SU-DHL-6 (cell line): ENCODE measurements around the gene LAMTOR4.

Experiments used
- EZH2phosphoT487 ChIP-seq: fragments of 200-600 bp; sonication (generic), shearing (Covaris generic); conservative IDR thresholded peaks from 2 replicates; pipeline ENCODE4 v1.6.1; 2018; ENCODE audit warnings: mild to moderate bottlenecking, antibody characterized with exemption, low read length, moderate library complexity, mixed read lengths
- TF ChIP-seq, protein P1 (sequence below): fragments of 200-600 bp; sonication (generic); IDR thresholded peaks from one replicate; pipeline ENCODE4 v1.5.1; 2017; ENCODE audit warnings: antibody characterized with exemption, mild to moderate bottlenecking, low read length, moderate library complexity; ENCODE audit not compliant: insufficient read depth, poor library complexity, severe bottlenecking

DNA sequence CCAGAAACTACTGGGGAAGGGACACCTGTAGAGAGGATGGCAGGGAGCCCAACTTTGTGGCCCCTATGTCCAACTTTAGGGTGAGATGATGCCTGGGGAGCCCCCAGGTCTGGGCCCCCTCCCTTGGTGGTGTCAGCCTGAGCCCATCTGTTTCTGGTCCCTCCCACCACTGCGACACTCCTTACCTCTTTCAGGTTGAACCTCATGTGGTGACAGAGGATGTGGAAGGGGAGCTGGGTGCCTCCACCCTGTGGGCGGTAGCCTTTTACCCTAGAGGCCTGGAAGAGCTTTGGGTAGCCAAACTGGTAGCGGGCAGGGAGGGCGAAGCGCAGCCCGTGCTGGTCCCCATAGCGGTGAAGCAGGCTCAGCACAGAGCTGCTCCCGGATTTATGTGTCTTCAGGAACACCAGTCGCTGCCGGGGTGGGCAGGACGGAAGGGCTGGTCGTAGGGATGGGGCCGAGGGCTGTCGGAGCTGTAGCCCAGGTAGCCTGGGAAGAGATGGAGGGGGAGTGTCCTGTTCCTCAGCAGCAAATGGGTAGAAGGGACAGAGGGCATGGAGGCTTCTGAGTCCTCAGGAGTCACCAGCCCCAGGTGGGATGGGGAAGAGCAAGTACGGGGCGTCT is 17.7 kb downstream of the LAMTOR4 start:
- TF ChIP-seq, protein P1, sequence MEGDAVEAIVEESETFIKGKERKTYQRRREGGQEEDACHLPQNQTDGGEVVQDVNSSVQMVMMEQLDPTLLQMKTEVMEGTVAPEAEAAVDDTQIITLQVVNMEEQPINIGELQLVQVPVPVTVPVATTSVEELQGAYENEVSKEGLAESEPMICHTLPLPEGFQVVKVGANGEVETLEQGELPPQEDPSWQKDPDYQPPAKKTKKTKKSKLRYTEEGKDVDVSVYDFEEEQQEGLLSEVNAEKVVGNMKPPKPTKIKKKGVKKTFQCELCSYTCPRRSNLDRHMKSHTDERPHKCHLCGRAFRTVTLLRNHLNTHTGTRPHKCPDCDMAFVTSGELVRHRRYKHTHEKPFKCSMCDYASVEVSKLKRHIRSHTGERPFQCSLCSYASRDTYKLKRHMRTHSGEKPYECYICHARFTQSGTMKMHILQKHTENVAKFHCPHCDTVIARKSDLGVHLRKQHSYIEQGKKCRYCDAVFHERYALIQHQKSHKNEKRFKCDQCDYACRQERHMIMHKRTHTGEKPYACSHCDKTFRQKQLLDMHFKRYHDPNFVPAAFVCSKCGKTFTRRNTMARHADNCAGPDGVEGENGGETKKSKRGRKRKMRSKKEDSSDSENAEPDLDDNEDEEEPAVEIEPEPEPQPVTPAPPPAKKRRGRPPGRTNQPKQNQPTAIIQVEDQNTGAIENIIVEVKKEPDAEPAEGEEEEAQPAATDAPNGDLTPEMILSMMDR: no peak
- TF ChIP-seq EZH2phosphoT487: no peak
